Activated naive CD4-positive, alpha-beta T cell treated with Interleukin-2 at 50 U/mL for 16 hours (primary cell): ENCODE data around the gene PHEX.
A peak's percentile ranks its signal among the peaks of the same experiment; 100 is the strongest.

Source experiments
- DNase-seq: peaks from one replicate; pipeline ENCODE4 v3.0.0-alpha.2; 2020

The PHEX gene

GRCh38 chrX:22041907-22042530 lies 9.9 kb downstream of the PHEX start:
- no peak for DNase-seq

- DNase-seq: no peak
These were observed 11.7 kb downstream of the PHEX start for GRCh38 chrX:22043872-22044271.

- DNase-seq: no peak
These were observed 15.3 kb downstream of the PHEX start for GRCh38 chrX:22047468-22047867.

- DNase-seq: no peak
These were observed 21.4 kb downstream of the PHEX start for GRCh38 chrX:22053481-22053880.

- no peak for DNase-seq
These were observed 24.1 kb downstream of the PHEX start for GRCh38 chrX:22056235-22056634.

GRCh38 chrX:22057667-22058066 lies 25.5 kb downstream of the PHEX start:
- no peak for DNase-seq

DNA sequence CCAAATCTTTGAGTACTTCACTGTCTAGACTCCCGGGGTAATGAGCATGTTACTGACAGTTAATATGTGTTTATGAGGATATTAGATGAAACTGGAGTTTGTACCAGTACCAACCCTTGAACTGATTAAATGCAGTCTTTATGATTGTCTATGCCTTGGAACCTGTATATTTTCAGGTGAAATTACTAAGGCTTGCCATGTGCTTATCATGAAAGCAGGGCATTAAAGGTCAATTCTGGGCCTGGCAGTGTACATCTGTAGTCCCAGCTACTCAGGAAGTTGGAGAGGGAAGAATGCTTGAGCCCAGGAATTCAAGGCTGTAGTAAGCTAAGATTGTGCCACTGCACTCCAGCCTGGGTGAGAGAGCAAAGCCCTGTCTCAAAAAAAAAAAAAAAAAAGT lies 27.6 kb downstream of the PHEX start:
- DNase-seq: no peak

DNA sequence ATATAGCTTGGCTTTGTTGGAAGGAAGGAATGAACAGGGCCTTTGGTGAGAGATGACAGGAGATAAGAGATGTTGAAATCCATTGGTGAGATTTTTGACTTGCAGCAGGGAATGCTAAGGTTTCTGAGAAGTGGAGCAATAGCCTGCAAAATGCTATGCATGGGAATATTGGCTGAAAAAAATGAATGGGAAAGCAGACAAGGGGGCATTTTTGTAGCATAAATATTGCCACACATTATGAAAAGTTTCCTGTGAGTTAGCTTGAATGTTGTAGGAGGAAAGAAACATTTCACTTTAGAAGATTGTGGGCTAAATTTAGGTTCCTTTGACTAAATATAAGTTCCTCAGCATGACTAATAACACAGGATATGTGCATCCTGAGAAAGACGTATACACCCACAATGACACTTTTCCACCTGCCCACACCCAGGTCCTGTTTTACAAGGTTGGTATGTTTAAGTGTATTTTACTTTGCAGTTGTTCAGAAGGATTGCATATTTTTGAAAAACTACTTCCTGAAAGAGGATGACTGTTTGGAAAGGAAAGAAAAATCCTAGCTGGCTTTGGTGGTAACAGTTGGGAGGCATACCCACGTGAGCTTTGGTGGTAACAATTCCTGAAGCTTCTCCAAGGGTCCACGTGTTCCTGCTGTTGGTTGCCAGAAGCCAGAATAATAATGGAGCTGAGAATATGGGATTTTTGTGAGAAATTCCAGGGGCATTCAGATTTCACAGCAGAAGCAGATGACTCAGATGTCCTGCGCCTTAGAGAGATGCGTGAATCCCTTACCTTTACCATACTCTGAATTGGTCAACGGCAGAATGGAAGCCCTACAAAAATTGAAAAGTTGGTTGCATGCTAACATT lies 28.5 kb downstream of the PHEX start:
- peak; percentile 23 for DNase-seq

DNA sequence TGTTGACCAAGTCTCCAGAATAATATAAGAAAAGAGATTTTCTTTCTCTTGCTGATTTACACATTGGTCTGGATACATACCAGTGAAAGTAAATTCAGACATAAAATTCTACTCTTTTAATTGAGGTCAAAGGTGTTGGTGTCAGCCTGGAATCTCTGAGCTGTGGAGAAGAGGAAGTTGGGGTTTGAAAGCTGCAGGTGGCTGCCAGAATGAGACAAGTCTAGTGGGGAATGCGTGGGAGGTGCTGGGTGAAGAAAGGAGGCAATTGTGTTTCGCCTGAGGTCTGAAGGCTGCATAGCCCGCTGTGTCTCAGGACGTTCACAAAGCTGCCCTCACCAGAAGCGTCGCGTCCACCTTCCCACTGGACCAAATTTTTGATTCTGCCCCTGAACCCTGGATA lies 31.2 kb downstream of the PHEX start:
- peak; percentile 25 for DNase-seq

GRCh38 chrX:22069586-22069985 lies 37.5 kb downstream of the PHEX start:
- DNase-seq: no peak

DNA sequence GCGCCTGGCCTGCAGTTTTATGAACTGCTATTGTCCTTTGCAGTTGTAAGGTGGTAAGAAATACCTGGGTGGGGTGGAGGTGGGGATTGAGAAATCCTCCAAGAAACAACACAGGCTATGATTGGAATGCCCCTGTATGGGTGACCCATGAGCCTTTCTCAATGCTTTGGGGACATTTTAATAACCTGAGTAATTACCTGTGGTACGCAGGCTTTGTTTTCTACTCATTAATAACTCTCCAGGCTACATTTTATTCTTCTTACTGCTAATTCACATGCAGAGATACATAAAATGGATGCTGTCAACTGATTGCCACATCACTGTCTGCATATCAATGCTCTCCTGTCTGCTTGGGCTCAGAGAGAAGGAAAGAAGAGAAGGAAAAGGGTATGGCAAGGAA lies 41.8 kb downstream of the PHEX start:
- no peak for DNase-seq

DNA sequence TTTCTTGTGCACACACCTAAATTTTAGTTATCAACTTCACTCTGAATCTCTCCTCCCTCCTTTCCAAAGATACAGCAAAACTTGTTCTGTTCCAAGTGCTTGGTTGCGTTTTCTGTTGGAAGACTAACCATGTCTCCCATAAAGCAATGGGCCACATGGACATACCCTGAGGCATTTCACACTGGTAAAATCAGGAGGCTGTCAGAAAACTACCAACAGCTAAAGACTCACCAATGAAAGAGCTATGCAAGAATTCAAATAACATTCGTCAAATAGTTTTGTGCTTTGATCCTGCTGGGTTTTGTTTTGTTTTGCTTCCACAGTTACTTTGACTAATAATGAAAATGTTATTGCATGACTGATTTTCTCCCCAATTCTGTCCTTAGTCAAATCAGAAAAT lies 46.0 kb downstream of the PHEX start:
- no peak for DNase-seq

GRCh38 chrX:22081475-22082092 lies 49.5 kb downstream of the PHEX start:
- DNase-seq: peak; percentile 43

- no peak for DNase-seq
These were observed 53.9 kb downstream of the PHEX start for GRCh38 chrX:22086003-22086402.

- no peak for DNase-seq
These were observed 55.0 kb downstream of the PHEX start for GRCh38 chrX:22087011-22087557.

DNA sequence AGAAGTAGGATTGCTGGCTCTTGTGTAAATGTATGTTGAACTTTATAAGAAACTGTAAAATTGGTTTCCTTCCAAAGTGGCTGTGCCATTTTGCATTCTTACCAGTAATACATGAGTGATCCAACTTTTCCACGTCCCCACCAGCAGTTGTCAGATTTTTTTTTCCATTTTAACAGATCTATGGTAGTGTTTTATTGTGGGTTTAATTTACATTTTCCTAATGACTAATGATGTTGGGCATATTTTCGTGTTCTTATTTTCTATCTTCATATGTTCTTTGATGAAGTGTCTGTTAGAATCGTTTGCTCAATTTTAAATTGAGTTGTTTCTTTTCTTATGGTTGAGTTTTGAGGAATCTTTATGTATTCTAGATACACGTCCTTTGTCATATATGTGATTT lies 56.2 kb downstream of the PHEX start:
- no peak for DNase-seq

GRCh38 chrX:22090181-22090580 lies 58.1 kb downstream of the PHEX start:
- DNase-seq: no peak

DNA sequence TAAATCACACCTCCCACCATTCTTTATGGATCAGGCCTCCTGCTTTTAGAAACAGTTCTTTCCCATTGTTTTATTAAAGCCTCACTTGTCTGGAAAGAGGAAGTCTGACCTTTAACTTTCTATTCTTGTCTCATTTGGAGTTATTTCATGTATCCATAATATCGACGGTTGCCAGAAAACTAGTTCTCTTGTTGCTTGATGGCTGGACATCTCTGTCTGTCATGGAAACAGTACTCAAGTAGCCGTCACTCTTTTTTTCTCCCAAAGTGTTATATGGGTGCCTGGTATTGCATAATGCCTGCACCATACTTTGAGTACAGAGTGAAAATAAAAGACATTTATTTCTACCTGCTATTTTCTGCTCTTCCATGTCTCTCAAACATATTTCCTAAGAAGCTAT lies 61.4 kb downstream of the PHEX start:
- no peak for DNase-seq

GRCh38 chrX:22095286-22095685 lies 63.2 kb downstream of the PHEX start:
- no peak for DNase-seq

DNA sequence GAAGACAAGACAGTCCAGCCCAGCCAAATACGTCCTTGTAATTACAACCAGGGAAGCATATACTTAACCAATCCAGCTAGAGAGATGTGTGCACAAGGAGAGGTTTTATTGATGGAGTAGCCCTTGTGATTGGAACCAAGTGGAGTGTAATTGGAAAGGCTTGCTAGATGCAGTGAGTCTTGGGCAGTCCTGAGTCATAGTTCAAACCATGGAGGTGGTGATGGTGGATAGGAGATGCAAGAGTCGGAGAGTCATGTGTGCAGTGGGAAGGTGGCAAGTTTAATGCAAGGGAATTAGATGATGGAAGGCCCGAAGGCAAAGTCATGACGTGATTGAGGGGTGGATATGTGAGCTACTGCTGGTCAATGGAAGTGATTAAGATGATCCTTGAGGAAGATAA lies 63.7 kb downstream of the PHEX start:
- DNase-seq: no peak

DNA sequence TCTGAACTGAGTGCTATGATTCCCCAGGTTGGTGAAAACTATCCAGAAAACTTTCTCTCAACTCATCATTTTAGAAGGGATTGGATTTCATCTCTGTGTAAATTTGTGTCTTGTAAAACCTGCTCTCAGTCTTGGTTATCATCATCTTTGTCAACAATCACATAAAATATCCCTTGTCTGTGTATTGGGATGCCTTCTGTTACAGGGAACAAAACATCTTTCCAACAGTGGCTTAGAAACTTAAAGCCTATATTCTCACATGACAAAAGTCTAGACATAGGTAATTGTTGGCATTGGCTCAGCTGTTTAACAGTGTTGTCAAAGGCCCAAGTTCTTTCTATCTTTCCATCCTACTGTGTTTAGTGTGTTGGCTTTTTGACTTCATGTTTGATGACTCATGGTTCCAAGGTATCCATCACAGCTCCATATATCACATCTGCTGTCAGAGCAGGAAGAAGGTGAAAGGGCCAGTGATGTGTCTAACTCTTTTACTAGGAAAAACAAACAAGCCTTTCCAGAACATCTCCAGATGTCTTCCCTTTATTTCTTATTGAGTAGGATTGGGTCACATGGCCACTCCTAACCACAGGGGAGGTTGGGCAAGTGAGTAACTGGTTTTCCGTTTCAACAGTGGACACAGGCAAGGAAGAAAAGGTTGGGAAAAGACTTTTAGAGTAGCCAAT lies 65.0 kb downstream of the PHEX start:
- no peak for DNase-seq

DNA sequence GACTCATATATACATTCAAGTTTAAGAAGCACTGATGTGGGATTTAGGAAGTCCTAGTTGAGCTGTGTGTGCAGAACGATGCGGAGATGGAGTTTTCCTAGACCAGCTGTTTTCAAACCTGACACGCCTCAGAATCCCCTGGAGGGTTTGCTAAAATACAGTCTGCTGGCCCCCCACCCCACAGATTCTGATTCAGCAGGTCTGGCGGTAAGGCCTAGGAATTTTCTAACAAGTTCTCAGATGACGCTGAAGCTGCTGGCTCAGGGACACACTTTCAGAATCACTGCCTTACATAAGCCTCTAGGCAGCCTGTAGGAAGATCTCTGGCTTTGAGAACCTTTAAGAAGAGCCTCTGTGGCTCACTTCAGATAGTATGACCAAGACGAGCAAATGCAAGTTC lies 73.1 kb downstream of the PHEX start:
- DNase-seq: no peak

GRCh38 chrX:22105971-22106370 lies 73.8 kb downstream of the PHEX start:
- DNase-seq: no peak
